Measurements from ENCODE around the gene AFF1. TPM values are rescaled to one million over a fixed set of nuclear protein-coding genes. Genes with fewer than 3 reads are reported as not detected.
A peak's percentile ranks its signal among the peaks of the same experiment; 100 is the strongest.

Gene AFF1
- total RNA-seq, 1 experiment from 2014 or later = 61.9 TPM

DNA sequence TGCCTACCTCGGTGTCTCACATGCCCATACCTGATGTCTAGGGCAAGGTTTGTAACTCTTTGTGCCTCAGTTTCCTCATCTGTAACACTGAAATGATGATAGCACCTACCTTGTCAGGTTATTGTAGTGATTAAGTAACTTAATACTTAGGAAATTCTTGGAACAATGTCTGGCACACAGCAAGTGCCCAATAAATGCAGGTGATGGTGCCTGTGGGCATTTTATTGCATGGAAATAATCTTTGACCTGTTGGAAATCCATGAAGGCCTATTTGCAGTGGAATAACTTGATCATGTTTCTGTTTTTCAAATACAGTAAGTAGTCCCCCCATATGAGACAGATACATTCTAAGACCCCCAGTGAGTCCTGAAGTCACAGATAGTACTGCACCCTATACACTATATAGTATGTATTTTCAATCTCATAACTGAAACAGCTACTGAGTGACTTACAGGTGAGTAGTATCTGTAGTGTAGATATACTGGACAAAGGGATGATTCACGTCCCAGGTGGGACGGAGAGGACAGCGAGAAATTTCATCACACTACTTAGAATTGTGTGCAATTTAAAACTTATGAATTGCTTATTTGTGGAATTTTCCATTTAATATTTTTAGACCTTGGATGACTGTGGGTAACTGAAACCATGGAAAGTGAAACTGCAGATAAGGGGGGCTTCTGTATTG lies 42.1 kb downstream of the AFF1 start:
- Mint-ChIP-seq H3K36me3 (ENCODE audit: insufficient read depth, unreplicated experiment) (peaks cover 12% of the 10 kb centered on the region), H3K4me3 (ENCODE audit: unreplicated experiment) (peak overlapping the region; percentile 43), H3K4me1 (ENCODE audit: insufficient read depth, unreplicated experiment) (peaks cover 56% of the 10 kb centered on the region), H3K27ac (ENCODE audit: low read depth, unreplicated experiment) (peak overlapping the region; percentile 96), H3K27me3 (ENCODE audit: insufficient read depth, unreplicated experiment) (no peaks in the 10 kb centered on the region), H3K9me3 (ENCODE audit: unreplicated experiment) (no peaks in the 10 kb centered on the region)
- POLR2A ChIA-PET = interaction anchor here (0.7 to 3.6 kb wide), 8 partner anchors 20 to 65 kb away, joined by 3 to 23 read pairs (median 4); no protein-coding TSS in a partner anchor
- no TSS peak for BruUV-seq (replicated peaks)
- CTCF ChIA-PET = interaction anchor here (0.7 kb wide), 1 partner anchor 48 kb away, joined by 3 read pairs; no protein-coding TSS in a partner anchor
- TF ChIP-seq, protein P1, sequence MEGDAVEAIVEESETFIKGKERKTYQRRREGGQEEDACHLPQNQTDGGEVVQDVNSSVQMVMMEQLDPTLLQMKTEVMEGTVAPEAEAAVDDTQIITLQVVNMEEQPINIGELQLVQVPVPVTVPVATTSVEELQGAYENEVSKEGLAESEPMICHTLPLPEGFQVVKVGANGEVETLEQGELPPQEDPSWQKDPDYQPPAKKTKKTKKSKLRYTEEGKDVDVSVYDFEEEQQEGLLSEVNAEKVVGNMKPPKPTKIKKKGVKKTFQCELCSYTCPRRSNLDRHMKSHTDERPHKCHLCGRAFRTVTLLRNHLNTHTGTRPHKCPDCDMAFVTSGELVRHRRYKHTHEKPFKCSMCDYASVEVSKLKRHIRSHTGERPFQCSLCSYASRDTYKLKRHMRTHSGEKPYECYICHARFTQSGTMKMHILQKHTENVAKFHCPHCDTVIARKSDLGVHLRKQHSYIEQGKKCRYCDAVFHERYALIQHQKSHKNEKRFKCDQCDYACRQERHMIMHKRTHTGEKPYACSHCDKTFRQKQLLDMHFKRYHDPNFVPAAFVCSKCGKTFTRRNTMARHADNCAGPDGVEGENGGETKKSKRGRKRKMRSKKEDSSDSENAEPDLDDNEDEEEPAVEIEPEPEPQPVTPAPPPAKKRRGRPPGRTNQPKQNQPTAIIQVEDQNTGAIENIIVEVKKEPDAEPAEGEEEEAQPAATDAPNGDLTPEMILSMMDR (IDR thresholded peaks at IDR 0.05; ENCODE audit: unreplicated experiment) = no peak
- peak; percentile 63 for DNase-seq (ENCODE audit: unreplicated experiment)
- intact Hi-C loops (cut with micrococcal nuclease) = loop anchor here (1.0 kb wide), 2 partner anchors 29 to 41 kb away; no protein-coding TSS in a partner anchor

DNA sequence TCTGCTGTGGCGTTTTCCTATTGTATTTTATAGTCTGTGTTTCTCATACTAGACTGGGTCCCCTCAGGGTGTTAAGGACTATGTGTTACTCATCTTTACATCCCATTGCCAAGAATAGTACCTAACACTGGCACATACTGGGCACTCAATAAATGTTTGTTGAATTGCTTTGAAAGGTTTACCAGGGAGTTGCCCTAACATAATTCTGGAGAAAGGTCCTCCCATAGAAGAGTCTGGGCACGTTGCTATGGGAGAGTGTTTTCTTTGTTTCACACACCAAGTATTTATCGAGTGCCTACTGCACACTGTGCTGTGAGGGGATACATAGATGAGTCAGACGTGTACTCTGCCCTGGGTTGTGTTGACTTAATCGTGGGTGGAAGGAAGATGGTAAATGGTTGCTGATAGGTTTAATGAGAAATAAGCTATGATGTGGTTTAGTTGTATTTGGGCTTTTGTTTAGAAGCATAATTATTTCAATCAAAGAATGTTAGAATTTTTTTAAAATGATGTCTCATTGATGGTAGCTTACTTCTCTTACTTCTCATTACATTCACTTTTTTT lies 42.9 kb downstream of the AFF1 start:
- Mint-ChIP-seq H3K4me3 (ENCODE audit: unreplicated experiment) (peak overlapping the region; percentile 43), H3K27me3 (ENCODE audit: insufficient read depth, unreplicated experiment) (no peaks in the 10 kb centered on the region), H3K36me3 (ENCODE audit: insufficient read depth, unreplicated experiment) (peaks cover 19% of the 10 kb centered on the region), H3K4me1 (ENCODE audit: insufficient read depth, unreplicated experiment) (peaks cover 51% of the 10 kb centered on the region), H3K27ac (ENCODE audit: low read depth, unreplicated experiment) (peak overlapping the region; percentile 96), H3K9me3 (ENCODE audit: unreplicated experiment) (no peaks in the 10 kb centered on the region)
- no TSS peak for BruUV-seq (replicated peaks)
- ChIA-PET POLR2A (interaction anchor here (0.6 to 3.6 kb wide), 13 partner anchors 8 to 78 kb away, joined by 3 to 23 read pairs (median 4); no protein-coding TSS in a partner anchor), CTCF (no interaction called here)
- intact Hi-C loops (cut with micrococcal nuclease) = loop anchor here (1.0 kb wide), 2 partner anchors 29 to 41 kb away; no protein-coding TSS in a partner anchor
- peak; percentile 94 for DNase-seq (ENCODE audit: unreplicated experiment)
- TF ChIP-seq, protein P1 (IDR thresholded peaks at IDR 0.05; ENCODE audit: unreplicated experiment) = no peak

DNA sequence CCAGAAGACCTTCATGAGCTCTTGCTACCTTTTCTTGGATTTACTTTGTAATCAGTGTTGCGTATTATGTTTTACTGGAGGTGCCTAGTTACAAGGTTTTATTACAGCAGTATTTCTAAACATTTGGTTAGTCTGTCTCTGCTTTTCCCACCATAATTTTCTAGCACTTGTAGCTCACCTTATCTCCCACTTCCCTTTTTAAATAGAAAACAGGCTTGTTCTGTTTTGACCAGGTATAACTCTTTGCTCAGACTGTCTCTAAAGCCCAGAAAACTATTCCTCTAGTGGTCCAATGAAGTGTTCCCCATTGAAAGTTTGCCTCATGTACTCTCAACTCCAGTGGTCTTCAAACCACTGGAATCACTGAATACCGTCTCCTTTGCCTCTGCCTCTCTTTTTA lies 43.9 kb downstream of the AFF1 start:
- H3K27me3 Mint-ChIP-seq (ENCODE audit: insufficient read depth, unreplicated experiment) = no peaks in the 10 kb centered on the region
- peak overlapping the region; percentile 96 for H3K27ac Mint-ChIP-seq (ENCODE audit: low read depth, unreplicated experiment)
- DNase-seq (ENCODE audit: unreplicated experiment) = no peak
- no peak overlapping the region for H3K4me3 Mint-ChIP-seq (ENCODE audit: unreplicated experiment)
- no TSS peak for BruUV-seq (replicated peaks)
- H3K4me1 Mint-ChIP-seq (ENCODE audit: insufficient read depth, unreplicated experiment) = peaks cover 41% of the 10 kb centered on the region
- TF ChIP-seq, protein P1 (IDR thresholded peaks at IDR 0.05; ENCODE audit: unreplicated experiment) = no peak
- no peaks in the 10 kb centered on the region for H3K9me3 Mint-ChIP-seq (ENCODE audit: unreplicated experiment)
- ChIA-PET CTCF (interaction anchor here (0.7 to 0.9 kb wide), 2 partner anchors 56 to 257 kb away, joined by 3 to 4 read pairs; no protein-coding TSS in a partner anchor), POLR2A (interaction anchor here (0.5 to 3.6 kb wide), 8 partner anchors 10 to 143 kb away, joined by 3 to 23 read pairs (median 4); no protein-coding TSS in a partner anchor)
- intact Hi-C loops (cut with micrococcal nuclease) = no loop called here
- peaks cover 19% of the 10 kb centered on the region for H3K36me3 Mint-ChIP-seq (ENCODE audit: insufficient read depth, unreplicated experiment)

DNA sequence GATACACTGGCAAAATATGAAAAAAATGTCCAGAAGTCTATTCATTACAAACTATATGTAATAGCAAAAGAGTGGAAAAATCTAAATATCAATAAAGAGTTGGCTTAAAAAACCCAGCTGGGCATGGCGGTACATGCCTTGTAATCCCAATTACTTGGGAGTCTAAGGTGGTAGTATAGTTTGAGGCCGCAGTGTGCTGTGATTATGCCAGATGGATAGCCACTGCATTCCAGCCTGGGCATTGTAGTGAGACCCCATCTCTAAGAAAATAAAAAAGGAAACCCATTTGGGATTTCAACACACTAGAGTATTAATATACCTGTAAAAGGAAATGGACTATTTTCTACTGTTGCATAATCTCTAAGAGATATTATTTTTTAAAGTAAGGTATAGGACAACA lies 45.4 kb downstream of the AFF1 start:
- H3K4me1 Mint-ChIP-seq (ENCODE audit: insufficient read depth, unreplicated experiment) = peaks cover 29% of the 10 kb centered on the region
- H3K27me3 Mint-ChIP-seq (ENCODE audit: insufficient read depth, unreplicated experiment) = no peaks in the 10 kb centered on the region
- intact Hi-C loops (cut with micrococcal nuclease) = no loop called here
- BruUV-seq (replicated peaks) = no TSS peak
- H3K27ac Mint-ChIP-seq (ENCODE audit: low read depth, unreplicated experiment) = peak overlapping the region; percentile 96
- ChIA-PET CTCF (interaction anchor here (0.6 kb wide), 1 partner anchor 60 kb away, joined by 3 read pairs; no protein-coding TSS in a partner anchor), POLR2A (interaction anchor here (0.6 to 1.4 kb wide), 2 partner anchors 13 to 52 kb away, joined by 3 to 4 read pairs; no protein-coding TSS in a partner anchor)
- H3K4me3 Mint-ChIP-seq (ENCODE audit: unreplicated experiment) = no peak overlapping the region
- TF ChIP-seq, protein P1 (IDR thresholded peaks at IDR 0.05; ENCODE audit: unreplicated experiment) = no peak
- H3K36me3 Mint-ChIP-seq (ENCODE audit: insufficient read depth, unreplicated experiment) = peaks cover 19% of the 10 kb centered on the region
- H3K9me3 Mint-ChIP-seq (ENCODE audit: unreplicated experiment) = no peaks in the 10 kb centered on the region
- DNase-seq (ENCODE audit: unreplicated experiment) = no peak

Measured in MCF 10A (cell line).